ENCODE data around the gene MED13L.

Gene MED13L

DNA sequence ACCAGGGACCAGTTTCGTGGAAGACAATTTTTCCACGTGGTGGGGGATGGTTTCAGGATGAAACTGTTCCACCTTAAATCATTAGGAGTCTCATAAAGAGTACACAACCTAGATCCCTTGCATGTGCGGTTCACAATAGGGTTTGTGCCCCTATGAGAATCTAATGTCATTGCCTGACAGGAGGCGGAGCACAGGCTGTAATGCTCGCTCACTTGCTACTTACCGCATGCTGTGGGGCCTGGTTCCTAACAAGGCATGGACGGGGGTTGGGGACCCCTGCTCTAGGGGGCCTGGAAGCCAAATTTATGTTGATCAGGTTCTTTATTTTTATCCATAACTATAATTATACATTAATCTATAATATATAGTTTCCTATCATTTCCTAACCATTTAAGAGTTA, 315.3 kb downstream of the MED13L start:
- peak; percentile 20; the same call in 2 of the 3 replicates for ATAC-seq
- no peak for TF ChIP-seq ARNTL (CRISPR knock-in tag; IDR thresholded peaks at IDR 0.05; ENCODE audit: borderline replicate concordance, low read depth)

DNA sequence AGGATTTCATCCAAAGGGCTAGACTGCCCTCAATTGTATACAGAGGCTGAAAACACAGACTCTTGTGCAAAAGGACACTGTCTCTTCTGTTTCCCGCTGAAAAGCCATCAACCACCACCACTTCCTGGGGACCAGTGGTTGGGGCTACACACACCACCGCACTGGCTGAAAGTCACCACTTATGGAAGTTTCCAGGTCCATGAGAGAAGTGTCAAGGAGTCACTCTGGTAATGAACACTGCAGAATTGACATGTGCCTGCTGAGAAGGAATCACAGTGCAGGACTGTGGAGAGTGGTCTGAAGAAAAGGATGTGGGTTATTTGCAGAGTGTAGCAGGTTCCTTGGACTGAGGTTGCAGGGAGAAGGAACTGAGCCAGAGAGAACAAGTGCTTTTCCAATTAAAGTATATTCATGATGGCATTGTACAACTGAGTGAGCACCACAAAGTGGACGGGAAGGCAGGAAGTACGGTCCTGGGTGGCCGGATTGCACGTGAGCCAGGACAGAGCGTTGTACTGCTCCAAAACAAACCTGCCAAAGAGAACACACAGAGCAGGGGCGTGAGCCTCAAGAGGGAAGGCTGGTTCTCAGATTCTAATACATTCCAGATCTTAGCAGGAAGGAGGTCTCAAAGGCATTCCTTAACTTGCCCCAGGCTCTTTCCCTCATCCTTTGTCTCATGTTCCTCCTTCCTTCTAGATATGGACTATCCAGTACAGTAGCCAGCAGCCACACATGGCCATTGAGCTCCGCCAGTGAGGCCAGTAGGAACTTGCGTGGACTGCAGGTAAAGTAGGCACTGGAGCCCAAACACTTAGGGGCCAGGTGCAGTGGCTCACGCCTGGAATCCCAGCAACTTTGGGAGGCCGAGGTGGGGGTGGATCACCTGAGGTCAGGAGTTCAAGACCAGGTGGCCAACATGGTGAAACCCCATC, 316.4 kb downstream of the MED13L start:
- TF ChIP-seq BACH2 (CRISPR knock-in tag; IDR thresholded peaks at IDR 0.05; ENCODE audit: borderline replicate concordance): no peak
- TF ChIP-seq SNAI2 (CRISPR knock-in tag; IDR thresholded peaks at IDR 0.05): no peak
- TF ChIP-seq ZFP3 (CRISPR knock-in tag; IDR thresholded peaks at IDR 0.05): no peak
- TF ChIP-seq, protein P1, sequence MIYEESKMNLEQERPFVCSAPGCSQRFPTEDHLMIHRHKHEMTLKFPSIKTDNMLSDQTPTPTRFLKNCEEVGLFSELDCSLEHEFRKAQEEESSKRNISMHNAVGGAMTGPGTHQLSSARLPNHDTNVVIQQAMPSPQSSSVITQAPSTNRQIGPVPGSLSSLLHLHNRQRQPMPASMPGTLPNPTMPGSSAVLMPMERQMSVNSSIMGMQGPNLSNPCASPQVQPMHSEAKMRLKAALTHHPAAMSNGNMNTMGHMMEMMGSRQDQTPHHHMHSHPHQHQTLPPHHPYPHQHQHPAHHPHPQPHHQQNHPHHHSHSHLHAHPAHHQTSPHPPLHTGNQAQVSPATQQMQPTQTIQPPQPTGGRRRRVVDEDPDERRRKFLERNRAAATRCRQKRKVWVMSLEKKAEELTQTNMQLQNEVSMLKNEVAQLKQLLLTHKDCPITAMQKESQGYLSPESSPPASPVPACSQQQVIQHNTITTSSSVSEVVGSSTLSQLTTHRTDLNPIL (CRISPR knock-in tag; IDR thresholded peaks at IDR 0.05; ENCODE audit: low read depth): no peak
- TF ChIP-seq ZFP30 (CRISPR knock-in tag; IDR thresholded peaks at IDR 0.05): no peak
- no peak for TF ChIP-seq GLIS3 (CRISPR knock-in tag; IDR thresholded peaks at IDR 0.05)
- no peak for TF ChIP-seq ARNTL (CRISPR knock-in tag; IDR thresholded peaks at IDR 0.05; ENCODE audit: borderline replicate concordance, low read depth)
- no peak for TF ChIP-seq CSDC2 (CRISPR knock-in tag; IDR thresholded peaks at IDR 0.05)
- TF ChIP-seq PPARA (CRISPR knock-in tag; IDR thresholded peaks at IDR 0.05; ENCODE audit: borderline replicate concordance): no peak
- no peak for TF ChIP-seq ISL1 (CRISPR knock-in tag; IDR thresholded peaks at IDR 0.05)
- TF ChIP-seq TCF4 (CRISPR knock-in tag; IDR thresholded peaks at IDR 0.05; ENCODE audit: borderline replicate concordance): no peak
- no peak for TF ChIP-seq ZC3H10 (CRISPR knock-in tag; IDR thresholded peaks at IDR 0.05)
- no peak for TF ChIP-seq ZNF8 (CRISPR knock-in tag; IDR thresholded peaks at IDR 0.05)
- TF ChIP-seq, protein P2, sequence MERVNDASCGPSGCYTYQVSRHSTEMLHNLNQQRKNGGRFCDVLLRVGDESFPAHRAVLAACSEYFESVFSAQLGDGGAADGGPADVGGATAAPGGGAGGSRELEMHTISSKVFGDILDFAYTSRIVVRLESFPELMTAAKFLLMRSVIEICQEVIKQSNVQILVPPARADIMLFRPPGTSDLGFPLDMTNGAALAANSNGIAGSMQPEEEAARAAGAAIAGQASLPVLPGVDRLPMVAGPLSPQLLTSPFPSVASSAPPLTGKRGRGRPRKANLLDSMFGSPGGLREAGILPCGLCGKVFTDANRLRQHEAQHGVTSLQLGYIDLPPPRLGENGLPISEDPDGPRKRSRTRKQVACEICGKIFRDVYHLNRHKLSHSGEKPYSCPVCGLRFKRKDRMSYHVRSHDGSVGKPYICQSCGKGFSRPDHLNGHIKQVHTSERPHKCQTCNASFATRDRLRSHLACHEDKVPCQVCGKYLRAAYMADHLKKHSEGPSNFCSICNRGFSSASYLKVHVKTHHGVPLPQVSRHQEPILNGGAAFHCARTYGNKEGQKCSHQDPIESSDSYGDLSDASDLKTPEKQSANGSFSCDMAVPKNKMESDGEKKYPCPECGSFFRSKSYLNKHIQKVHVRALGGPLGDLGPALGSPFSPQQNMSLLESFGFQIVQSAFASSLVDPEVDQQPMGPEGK (CRISPR knock-in tag; IDR thresholded peaks at IDR 0.05; ENCODE audit: borderline replicate concordance): no peak
- no peak for ATAC-seq

DNA sequence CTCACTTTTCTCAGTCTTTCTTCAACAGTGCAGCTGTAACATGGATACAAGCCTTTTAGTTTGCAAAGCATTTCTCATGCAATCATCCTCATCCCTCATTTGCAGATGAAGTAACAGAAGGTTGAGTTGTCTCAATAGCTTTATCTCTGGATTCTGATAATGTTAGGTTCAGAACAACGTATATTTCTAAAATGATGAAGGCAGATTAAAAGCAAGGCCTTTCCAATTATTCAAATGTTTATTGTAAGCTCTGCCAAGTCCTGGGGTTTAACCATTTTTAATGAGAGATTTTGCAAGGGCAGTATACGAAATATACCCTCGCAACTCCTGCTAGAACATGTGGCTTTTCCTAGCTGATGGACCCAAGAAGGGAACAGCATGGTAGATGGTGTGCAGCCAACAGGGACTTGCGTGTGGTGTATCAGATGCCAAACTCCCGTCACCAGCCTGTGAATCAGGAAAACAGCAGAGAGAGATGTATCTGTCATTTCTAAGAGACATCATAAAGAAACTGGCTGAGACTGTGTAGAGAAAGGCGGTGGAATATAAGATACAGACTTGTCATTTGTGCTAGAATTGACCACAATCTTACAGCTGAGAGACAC, 319.7 kb downstream of the MED13L start:
- TF ChIP-seq TOX (CRISPR knock-in tag; IDR thresholded peaks at IDR 0.05; ENCODE audit: borderline replicate concordance) (no peak), RARB (CRISPR knock-in tag; IDR thresholded peaks at IDR 0.05) (no peak), ZFP3 (CRISPR knock-in tag; IDR thresholded peaks at IDR 0.05) (no peak), ZNF8 (CRISPR knock-in tag; IDR thresholded peaks at IDR 0.05) (no peak), GLIS3 (CRISPR knock-in tag; IDR thresholded peaks at IDR 0.05) (no peak), OSR1 (CRISPR knock-in tag; IDR thresholded peaks at IDR 0.05) (no peak), ARNTL (CRISPR knock-in tag; IDR thresholded peaks at IDR 0.05; ENCODE audit: borderline replicate concordance, low read depth) (no peak), ZNF565 (CRISPR knock-in tag; conservative IDR thresholded peaks at IDR 0.05; ENCODE audit: low read depth) (no peak), PPARA (CRISPR knock-in tag; IDR thresholded peaks at IDR 0.05; ENCODE audit: borderline replicate concordance) (no peak), ZC3H10 (CRISPR knock-in tag; IDR thresholded peaks at IDR 0.05) (no peak), ESRRG (CRISPR knock-in tag; IDR thresholded peaks at IDR 0.05) (no peak), CSDC2 (CRISPR knock-in tag; IDR thresholded peaks at IDR 0.05) (no peak), ZFP30 (CRISPR knock-in tag; IDR thresholded peaks at IDR 0.05) (no peak), TCF4 (CRISPR knock-in tag; IDR thresholded peaks at IDR 0.05; ENCODE audit: borderline replicate concordance) (no peak)
- TF ChIP-seq, protein P3, sequence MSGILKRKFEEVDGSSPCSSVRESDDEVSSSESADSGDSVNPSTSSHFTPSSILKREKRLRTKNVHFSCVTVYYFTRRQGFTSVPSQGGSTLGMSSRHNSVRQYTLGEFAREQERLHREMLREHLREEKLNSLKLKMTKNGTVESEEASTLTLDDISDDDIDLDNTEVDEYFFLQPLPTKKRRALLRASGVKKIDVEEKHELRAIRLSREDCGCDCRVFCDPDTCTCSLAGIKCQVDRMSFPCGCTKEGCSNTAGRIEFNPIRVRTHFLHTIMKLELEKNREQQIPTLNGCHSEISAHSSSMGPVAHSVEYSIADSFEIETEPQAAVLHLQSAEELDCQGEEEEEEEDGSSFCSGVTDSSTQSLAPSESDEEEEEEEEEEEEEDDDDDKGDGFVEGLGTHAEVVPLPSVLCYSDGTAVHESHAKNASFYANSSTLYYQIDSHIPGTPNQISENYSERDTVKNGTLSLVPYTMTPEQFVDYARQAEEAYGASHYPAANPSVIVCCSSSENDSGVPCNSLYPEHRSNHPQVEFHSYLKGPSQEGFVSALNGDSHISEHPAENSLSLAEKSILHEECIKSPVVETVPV (CRISPR knock-in tag; IDR thresholded peaks at IDR 0.05): no peak
- TF ChIP-seq, protein P2 (CRISPR knock-in tag; IDR thresholded peaks at IDR 0.05; ENCODE audit: borderline replicate concordance): no peak

More for the DNA sequence above, 319.7 kb downstream of the MED13L start:
- no peak for ATAC-seq
